GM19239 (cell line): ENCODE measurements around the gene DALRD3.

Source experiments
- DNase-seq: peaks from one replicate; pipeline ENCODE4 v3.0.0; 2011; ENCODE audit warnings: low spot score; ENCODE audit not compliant: insufficient read length
- FAIRE-seq: peaks from 2 replicates; lab custom pipeline; 2011; peaks lifted over from hg19 to GRCh38; lab: Jason Lieb, UNC

The DALRD3 gene

GRCh38 chr3:48985831-48986376 lies 32.5 kb downstream of the DALRD3 start:
- FAIRE-seq: no peak
- no peak for DNase-seq

- DNase-seq: no peak
- FAIRE-seq: no peak
Observed at GRCh38 chr3:48984663-48985062, 33.7 kb downstream of the DALRD3 start.

- FAIRE-seq: no peak
- no peak for DNase-seq
Observed at GRCh38 chr3:48983096-48983495, 35.3 kb downstream of the DALRD3 start.

GRCh38 chr3:48982686-48983085 lies 35.7 kb downstream of the DALRD3 start:
- FAIRE-seq (no peak), DNase-seq (no peak)

- FAIRE-seq (no peak), DNase-seq (no peak)
Observed at GRCh38 chr3:48982016-48982415, 36.4 kb downstream of the DALRD3 start.

GRCh38 chr3:48980295-48980694 lies 38.1 kb downstream of the DALRD3 start:
- FAIRE-seq: no peak
- no peak for DNase-seq

GRCh38 chr3:48979451-48979850 lies 38.9 kb downstream of the DALRD3 start:
- FAIRE-seq (no peak), DNase-seq (no peak)

- FAIRE-seq (no peak), DNase-seq (no peak)
Observed at GRCh38 chr3:48974076-48974864, 44.1 kb downstream of the DALRD3 start.

- DNase-seq (no peak), FAIRE-seq (no peak)
Observed at GRCh38 chr3:48970586-48970985, 47.8 kb downstream of the DALRD3 start.

- DNase-seq: no peak
- FAIRE-seq: no peak
Observed at GRCh38 chr3:48966876-48967361, 51.5 kb downstream of the DALRD3 start.

- DNase-seq (no peak), FAIRE-seq (no peak)
Observed at GRCh38 chr3:48966367-48966766, 52.0 kb downstream of the DALRD3 start.
